ENCODE measurements around the gene RNF220.
"Not testable (repeated sequence)": the region's sequence is repeated elsewhere in the genome, so short reads cannot be mapped to it uniquely, and the experiment has no call there.

RNF220 gene

DNA sequence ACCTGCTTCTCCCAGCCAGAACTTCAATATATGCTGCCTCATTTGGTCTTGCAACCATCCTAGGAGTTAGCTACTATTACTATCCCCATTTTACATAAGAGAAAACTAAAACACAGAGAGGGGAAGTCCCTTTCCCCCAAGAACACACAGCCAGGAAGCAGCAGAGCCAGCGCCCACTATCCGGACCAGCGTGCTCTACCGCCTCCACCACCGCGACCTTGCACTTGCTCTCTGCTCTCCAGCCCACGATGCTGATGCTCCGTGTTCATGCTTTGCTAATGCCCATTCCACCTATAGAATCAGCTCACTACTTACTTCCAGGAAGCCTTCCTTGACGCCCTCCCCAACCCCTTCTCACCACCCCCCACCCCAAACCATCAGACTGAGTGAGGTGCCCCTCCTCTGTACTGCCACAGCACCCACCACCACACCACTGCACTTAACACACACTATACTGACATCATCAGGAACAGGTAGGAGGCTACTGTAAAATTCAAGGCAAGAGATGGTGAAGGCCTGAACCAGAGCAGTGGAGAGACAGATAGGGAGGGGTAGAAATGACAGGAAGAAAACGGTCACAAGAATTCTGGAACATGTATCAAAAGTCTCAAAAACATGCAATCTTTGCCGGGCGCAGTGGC lies 259.8 kb downstream of the RNF220 start:
- Histone ChIP-seq H3K36me3 (ENCODE audit: control insufficient read depth, low read length) (no peaks in the 10 kb centered on the region), H4K20me1 (ENCODE audit: control insufficient read depth, insufficient read depth, low read depth, low read length) (no peaks in the 10 kb centered on the region), H3K9me3 (ENCODE audit: control insufficient read depth, insufficient read depth, low read length) (no peaks in the 10 kb centered on the region), H3K79me2 (ENCODE audit: control insufficient read depth, low read length) (no peaks in the 10 kb centered on the region), H3F3A (ENCODE audit: control insufficient read depth, insufficient read depth) (no peaks in the 10 kb centered on the region), H3K4me1 (ENCODE audit: control insufficient read depth, low read length) (no peaks in the 10 kb centered on the region), H3K27me3 (ENCODE audit: control insufficient read depth, low read length) (no peaks in the 10 kb centered on the region), H3K4me3 (ENCODE audit: low read length) (no peak overlapping the region), H3K4me2 (ENCODE audit: low read length) (no peak overlapping the region), H3K27ac (ENCODE audit: low read depth, low read length) (no peak overlapping the region), H3K9me2 (replicated peaks; ENCODE audit: control insufficient read depth, low read length) (no peaks in the 10 kb centered on the region)
- TF ChIP-seq, protein P1, sequence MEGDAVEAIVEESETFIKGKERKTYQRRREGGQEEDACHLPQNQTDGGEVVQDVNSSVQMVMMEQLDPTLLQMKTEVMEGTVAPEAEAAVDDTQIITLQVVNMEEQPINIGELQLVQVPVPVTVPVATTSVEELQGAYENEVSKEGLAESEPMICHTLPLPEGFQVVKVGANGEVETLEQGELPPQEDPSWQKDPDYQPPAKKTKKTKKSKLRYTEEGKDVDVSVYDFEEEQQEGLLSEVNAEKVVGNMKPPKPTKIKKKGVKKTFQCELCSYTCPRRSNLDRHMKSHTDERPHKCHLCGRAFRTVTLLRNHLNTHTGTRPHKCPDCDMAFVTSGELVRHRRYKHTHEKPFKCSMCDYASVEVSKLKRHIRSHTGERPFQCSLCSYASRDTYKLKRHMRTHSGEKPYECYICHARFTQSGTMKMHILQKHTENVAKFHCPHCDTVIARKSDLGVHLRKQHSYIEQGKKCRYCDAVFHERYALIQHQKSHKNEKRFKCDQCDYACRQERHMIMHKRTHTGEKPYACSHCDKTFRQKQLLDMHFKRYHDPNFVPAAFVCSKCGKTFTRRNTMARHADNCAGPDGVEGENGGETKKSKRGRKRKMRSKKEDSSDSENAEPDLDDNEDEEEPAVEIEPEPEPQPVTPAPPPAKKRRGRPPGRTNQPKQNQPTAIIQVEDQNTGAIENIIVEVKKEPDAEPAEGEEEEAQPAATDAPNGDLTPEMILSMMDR (IDR thresholded peaks at IDR 0.05; ENCODE audit: low read depth, low read length, poor library complexity, severe bottlenecking), result no peak
- no peak for TF ChIP-seq EZH2phosphoT487 (IDR thresholded peaks at IDR 0.05; ENCODE audit: borderline replicate concordance, low read length)

DNA sequence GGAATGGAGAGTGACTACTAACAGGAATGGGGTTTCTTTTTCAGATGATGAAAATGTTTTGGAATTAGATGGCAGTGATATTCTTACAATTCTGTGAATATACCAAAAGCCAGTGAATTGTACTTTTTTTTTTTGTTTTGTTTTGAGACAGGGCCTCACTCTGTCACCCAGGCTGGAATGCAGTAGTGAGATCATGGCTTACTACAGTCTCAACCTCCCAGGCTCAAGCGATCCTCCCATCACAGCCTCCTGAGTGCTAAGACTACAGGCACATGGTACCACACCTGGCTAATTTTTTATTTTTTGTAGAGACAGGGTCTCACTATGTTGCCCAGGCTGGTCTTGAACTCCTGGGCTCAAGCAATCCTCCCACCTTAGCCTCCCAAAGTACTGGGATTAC lies 261.7 kb downstream of the RNF220 start:
- H4K20me1 ChIP-seq (ENCODE audit: control insufficient read depth, insufficient read depth, low read depth, low read length); H3K79me2 ChIP-seq (ENCODE audit: control insufficient read depth, low read length); H3K9me2 ChIP-seq (replicated peaks; ENCODE audit: control insufficient read depth, low read length); H3F3A ChIP-seq (ENCODE audit: control insufficient read depth, insufficient read depth); H3K27ac ChIP-seq (ENCODE audit: low read depth, low read length); H3K9me3 ChIP-seq (ENCODE audit: control insufficient read depth, insufficient read depth, low read length); H3K4me2 ChIP-seq (ENCODE audit: low read length); H3K36me3 ChIP-seq (ENCODE audit: control insufficient read depth, low read length); H3K4me1 ChIP-seq (ENCODE audit: control insufficient read depth, low read length); H3K4me3 ChIP-seq (ENCODE audit: low read length); H3K27me3 ChIP-seq (ENCODE audit: control insufficient read depth, low read length): not testable (repeated sequence)

- Histone ChIP-seq H3K4me3 (ENCODE audit: low read length) (no peak overlapping the region), H3K9me3 (ENCODE audit: control insufficient read depth, insufficient read depth, low read length) (no peaks in the 10 kb centered on the region), H3K27me3 (ENCODE audit: control insufficient read depth, low read length) (peaks cover 11% of the 10 kb centered on the region), H3K4me1 (ENCODE audit: control insufficient read depth, low read length) (peaks cover 38% of the 10 kb centered on the region), H3K4me2 (ENCODE audit: low read length) (no peak overlapping the region), H4K20me1 (ENCODE audit: control insufficient read depth, insufficient read depth, low read depth, low read length) (0 out of 2 replicates have a peak, but pooled peaks cover 5% of the 10 kb centered on the region), H3K36me3 (ENCODE audit: control insufficient read depth, low read length) (no peaks in the 10 kb centered on the region), H3K27ac (ENCODE audit: low read depth, low read length) (no peak overlapping the region), H3F3A (ENCODE audit: control insufficient read depth, insufficient read depth) (peaks cover 5% of the 10 kb centered on the region; the same call in 1 of the 2 replicates), H3K79me2 (ENCODE audit: control insufficient read depth, low read length) (peaks cover 3% of the 10 kb centered on the region; the same call in 1 of the 2 replicates), H3K9me2 (replicated peaks; ENCODE audit: control insufficient read depth, low read length) (no peaks in the 10 kb centered on the region)
- TF ChIP-seq EZH2phosphoT487 (IDR thresholded peaks at IDR 0.05; ENCODE audit: borderline replicate concordance, low read length), result no peak
- TF ChIP-seq, protein P1 (IDR thresholded peaks at IDR 0.05; ENCODE audit: low read depth, low read length, poor library complexity, severe bottlenecking), result no peak
These were observed 265.9 kb downstream of the RNF220 start for GRCh38 chr1:44670751-44671640.
